Gastrocnemius medialis (tissue), 4 donors: ENCODE results near the gene SCN4A.

Experiments
- CTCF ChIP-seq, 5 experiments: fragments of 450-650 bp in 3 of 5; fragments of 200-600 bp in 2 of 5; sonication (generic) in 2 of 5; IDR thresholded peaks in 4 of 5; conservative IDR thresholded peaks in 1 of 5; 1 replicate in 4 of 5; 2 replicates in 1 of 5; pipeline ENCODE4 v1.5.1; 2016 to 2019; ENCODE audit warnings: antibody characterized with exemption in 5 of 5, mild to moderate bottlenecking in 3 of 5, moderate library complexity in 3 of 5
- POLR2A ChIP-seq, 2 donors: fragments of 450-650 bp; IDR thresholded peaks; one replicate each; pipeline ENCODE4 v1.6.1; 2017; ENCODE audit warnings: antibody characterized with exemption in 2 of 2, mild to moderate bottlenecking in 2 of 2, moderate library complexity in 2 of 2

GRCh38 chr17:64015447-64015846 lies 42.7 kb upstream of the SCN4A start:
- no peak for TF ChIP-seq CTCF (IDR thresholded peaks at IDR 0.05 in 4 of 5, conservative IDR thresholded peaks at IDR 0.05 in 1 of 5)
- no peak for TF ChIP-seq POLR2A (IDR thresholded peaks at IDR 0.05)
